Activated naive CD8-positive, alpha-beta T cell treated with anti-CD3 and anti-CD28 coated beads for 36 hours (primary cell): Measurements from ENCODE around the gene ELP4. TPM values are rescaled to one million over a fixed set of nuclear protein-coding genes. Genes with fewer than 3 reads are reported as not detected.
"Not testable (repeated sequence)": the region's sequence is repeated elsewhere in the genome, so short reads cannot be mapped to it uniquely, and the experiment has no call there.

Source experiments
- DNase-seq: peaks from one replicate; pipeline ENCODE4 v3.0.0; 2021
- H3K27ac Mint-ChIP-seq: one replicate; pipeline ENCODE4 v1.8.0; 2022; ENCODE audit warnings: mild to moderate bottlenecking, moderate library complexity, mixed read lengths
- H3K27me3 Mint-ChIP-seq: one replicate; pipeline ENCODE4 v1.8.0; 2022; ENCODE audit warnings: mild to moderate bottlenecking, mixed read lengths
- H3K36me3 Mint-ChIP-seq: one replicate; pipeline ENCODE4 v1.8.0; 2021; ENCODE audit warnings: mild to moderate bottlenecking, mixed read lengths
- H3K4me1 Mint-ChIP-seq: one replicate; pipeline ENCODE4 v1.8.0; 2021; ENCODE audit warnings: mixed read lengths
- H3K4me3 Mint-ChIP-seq: one replicate; pipeline ENCODE4 v1.8.0; 2022; ENCODE audit warnings: mild to moderate bottlenecking, moderate library complexity, mixed read lengths
- H3K9me3 Mint-ChIP-seq: one replicate; pipeline ENCODE4 v1.8.0; 2022; ENCODE audit warnings: mixed read lengths
- total RNA-seq, 2 experiments: library from RNA; stranded (reverse); gene quantifications; one replicate each; pipeline ENCODE4 v1.2.3, GENCODE V29; 2021

The ELP4 gene
- total RNA-seq, 2 experiments from 2014 or later = 17.6 to 17.8 TPM

DNA sequence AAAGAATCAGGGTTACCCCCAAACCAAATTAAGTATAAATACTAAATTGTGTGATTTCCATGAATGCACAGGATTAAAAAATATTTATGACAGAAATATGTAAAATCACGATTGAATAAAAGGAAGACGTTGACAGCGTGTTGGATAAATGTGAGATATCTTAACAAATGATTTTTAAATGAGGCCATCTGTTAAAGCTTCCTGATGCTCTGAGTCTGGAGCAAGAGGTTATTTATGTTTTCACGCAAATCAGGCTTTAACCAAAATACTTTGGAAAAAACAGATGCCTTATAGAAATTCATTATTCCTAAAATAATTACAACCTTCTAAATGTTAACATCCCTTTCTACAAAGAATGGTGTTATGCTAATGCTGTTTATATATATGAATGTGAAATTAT lies 178.3 kb downstream of the ELP4 start:
- Mint-ChIP-seq H3K4me1 (peaks cover 15% of the 10 kb centered on the region), H3K27ac (no peak overlapping the region), H3K4me3 (no peak overlapping the region), H3K9me3 (peaks cover 5% of the 10 kb centered on the region), H3K36me3 (peaks cover 6% of the 10 kb centered on the region), H3K27me3 (no peaks in the 10 kb centered on the region)
- no peak for DNase-seq

DNA sequence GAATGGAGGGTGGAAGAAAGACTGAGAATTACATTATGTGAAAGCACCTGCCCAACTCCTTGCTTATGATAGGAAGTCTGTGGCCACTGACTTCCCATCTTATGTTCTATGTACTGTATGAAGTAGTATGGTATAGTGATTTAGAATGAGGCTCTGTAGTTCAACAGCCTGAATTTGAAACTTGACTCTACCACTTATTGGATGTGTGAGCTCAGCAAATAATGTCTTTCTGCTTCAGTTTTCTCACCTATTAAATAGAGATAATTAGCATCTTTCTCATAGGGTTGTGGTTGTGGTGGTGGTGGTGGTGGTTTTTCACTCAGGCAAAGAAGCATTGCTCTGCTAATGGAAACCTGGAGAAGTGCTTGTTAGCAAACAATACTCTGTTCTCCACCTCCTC lies 180.0 kb downstream of the ELP4 start:
- no peak overlapping the region for H3K4me3 Mint-ChIP-seq
- peaks cover 15% of the 10 kb centered on the region for H3K4me1 Mint-ChIP-seq
- no peaks in the 10 kb centered on the region for H3K27me3 Mint-ChIP-seq
- peaks cover 10% of the 10 kb centered on the region for H3K9me3 Mint-ChIP-seq
- H3K36me3 Mint-ChIP-seq = peaks cover 14% of the 10 kb centered on the region
- DNase-seq = no peak
- H3K27ac Mint-ChIP-seq = no peak overlapping the region

DNA sequence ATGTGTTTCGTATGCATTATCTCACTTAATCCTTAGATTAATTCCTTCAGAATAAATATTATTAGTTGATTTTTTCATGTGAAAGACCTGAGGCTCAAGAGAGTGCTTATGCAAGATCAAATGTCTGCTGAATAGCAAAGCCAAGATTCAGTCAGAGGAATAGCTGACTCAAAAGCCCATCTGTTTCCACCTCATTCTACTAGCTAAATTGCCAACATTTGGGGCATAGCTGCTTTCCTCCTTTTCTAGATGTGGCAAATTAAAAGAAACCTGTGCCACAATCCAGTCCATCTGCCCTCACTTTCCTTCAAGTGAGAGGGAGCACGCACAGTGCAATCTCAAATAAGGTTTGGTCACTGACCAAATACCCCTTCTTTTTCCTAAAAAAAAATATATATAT lies 180.5 kb downstream of the ELP4 start:
- Mint-ChIP-seq H3K27me3 (no peaks in the 10 kb centered on the region), H3K4me3 (no peak overlapping the region), H3K27ac (no peak overlapping the region), H3K9me3 (peaks cover 11% of the 10 kb centered on the region), H3K4me1 (peaks cover 15% of the 10 kb centered on the region), H3K36me3 (peaks cover 17% of the 10 kb centered on the region)
- no peak for DNase-seq

DNA sequence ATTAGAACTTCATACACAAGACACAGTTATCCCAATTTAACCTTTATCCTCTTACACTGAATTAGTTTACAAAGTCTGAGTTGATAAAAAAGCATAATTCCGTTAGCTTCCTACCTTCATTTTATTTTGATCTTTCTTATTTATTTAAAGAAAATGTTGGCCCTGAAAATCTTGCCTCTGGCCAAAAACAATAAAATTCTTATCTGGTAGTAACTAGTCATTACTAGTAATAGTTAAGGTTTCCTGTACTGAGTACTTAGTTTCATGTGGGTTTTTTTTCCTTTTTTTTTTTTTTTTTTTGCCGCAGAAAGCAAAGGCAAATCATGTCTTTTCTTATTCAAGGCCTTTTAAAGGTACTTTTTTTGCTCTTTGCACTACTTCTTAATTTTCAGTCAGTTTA lies 180.9 kb downstream of the ELP4 start:
- DNase-seq = no peak
- no peaks in the 10 kb centered on the region for H3K27me3 Mint-ChIP-seq

DNA sequence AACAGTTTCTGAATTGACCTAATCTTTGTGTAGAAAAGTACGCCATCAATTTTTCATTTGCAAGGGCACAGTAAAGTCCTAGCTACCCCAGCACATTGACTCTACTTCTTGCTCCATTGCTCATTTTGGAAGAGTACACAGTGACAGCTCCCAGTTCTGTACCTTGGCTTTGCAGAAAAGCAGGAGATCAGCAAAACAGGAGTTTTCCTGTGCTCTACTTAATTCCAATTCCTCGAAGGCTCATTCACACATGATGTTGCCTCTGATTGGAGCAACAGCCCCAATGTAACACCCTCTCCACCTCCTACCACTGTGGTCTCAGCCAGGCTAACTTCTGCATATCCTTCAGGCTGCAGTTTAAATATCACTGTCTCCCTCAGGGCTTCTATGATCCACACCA lies 182.9 kb downstream of the ELP4 start:
- Mint-ChIP-seq H3K4me3 (no peak overlapping the region), H3K4me1 (peaks cover 21% of the 10 kb centered on the region)

More for the DNA sequence above, 180.9 kb downstream of the ELP4 start:
- Mint-ChIP-seq H3K4me1 (peaks cover 15% of the 10 kb centered on the region), H3K36me3 (peaks cover 17% of the 10 kb centered on the region), H3K27ac (no peak overlapping the region), H3K4me3 (no peak overlapping the region), H3K9me3 (peaks cover 11% of the 10 kb centered on the region)

DNA sequence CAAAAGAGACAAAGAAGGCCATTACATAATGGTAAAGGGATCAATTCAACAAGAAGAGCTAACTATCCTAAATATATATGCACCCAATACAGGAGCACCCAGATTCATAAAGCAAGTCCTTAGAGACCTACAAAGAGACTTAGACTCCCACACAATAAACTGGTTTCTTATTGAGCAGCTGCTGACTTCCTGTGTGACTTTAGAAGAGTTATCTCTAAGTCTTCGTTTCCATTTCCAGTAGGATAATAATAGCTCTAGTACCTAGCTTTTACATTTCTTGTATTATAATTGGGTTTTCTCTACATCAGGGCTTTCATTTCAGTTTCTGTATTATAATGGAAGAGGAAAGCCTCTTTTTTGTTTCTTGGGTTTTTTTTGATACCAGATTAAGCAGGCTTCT lies 187.5 kb downstream of the ELP4 start:
- not testable (repeated sequence) for H3K27me3 Mint-ChIP-seq, H3K27ac Mint-ChIP-seq
- peaks cover 11% of the 10 kb centered on the region for H3K9me3 Mint-ChIP-seq

More for the DNA sequence above, 182.9 kb downstream of the ELP4 start:
- Mint-ChIP-seq H3K9me3 (peaks cover 11% of the 10 kb centered on the region), H3K36me3 (peaks cover 25% of the 10 kb centered on the region), H3K27ac (no peak overlapping the region), H3K27me3 (no peaks in the 10 kb centered on the region)
- DNase-seq = no peak

DNA sequence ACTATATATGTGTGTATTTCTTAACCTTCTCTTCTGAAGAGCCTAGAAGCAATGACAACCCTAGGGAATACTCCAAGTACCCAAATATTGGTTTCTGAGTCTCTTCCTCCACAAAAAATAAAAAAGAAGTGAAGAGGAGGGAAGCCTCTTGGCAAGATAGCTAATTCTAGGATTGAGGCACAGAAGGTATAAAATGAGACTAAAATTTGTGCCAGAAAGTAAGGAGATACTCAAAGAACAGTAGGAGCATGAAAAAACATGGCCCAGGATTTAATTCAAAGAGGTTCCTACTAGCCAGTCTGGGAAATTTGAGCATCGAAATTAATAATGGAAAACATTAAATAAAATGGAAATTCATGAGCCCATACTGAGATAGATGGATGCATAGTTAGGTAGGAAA lies 189.5 kb downstream of the ELP4 start:
- no peak overlapping the region for H3K27ac Mint-ChIP-seq
- peaks cover 6% of the 10 kb centered on the region for H3K4me1 Mint-ChIP-seq
- DNase-seq = no peak
- H3K4me3 Mint-ChIP-seq = no peak overlapping the region
- no peaks in the 10 kb centered on the region for H3K27me3 Mint-ChIP-seq
- peaks cover 1% of the 10 kb centered on the region for H3K9me3 Mint-ChIP-seq
- H3K36me3 Mint-ChIP-seq = peaks cover 12% of the 10 kb centered on the region

More for the DNA sequence above, 187.5 kb downstream of the ELP4 start:
- not testable (repeated sequence) for H3K4me1 Mint-ChIP-seq, H3K4me3 Mint-ChIP-seq, DNase-seq
- H3K36me3 Mint-ChIP-seq = peaks cover 25% of the 10 kb centered on the region

DNA sequence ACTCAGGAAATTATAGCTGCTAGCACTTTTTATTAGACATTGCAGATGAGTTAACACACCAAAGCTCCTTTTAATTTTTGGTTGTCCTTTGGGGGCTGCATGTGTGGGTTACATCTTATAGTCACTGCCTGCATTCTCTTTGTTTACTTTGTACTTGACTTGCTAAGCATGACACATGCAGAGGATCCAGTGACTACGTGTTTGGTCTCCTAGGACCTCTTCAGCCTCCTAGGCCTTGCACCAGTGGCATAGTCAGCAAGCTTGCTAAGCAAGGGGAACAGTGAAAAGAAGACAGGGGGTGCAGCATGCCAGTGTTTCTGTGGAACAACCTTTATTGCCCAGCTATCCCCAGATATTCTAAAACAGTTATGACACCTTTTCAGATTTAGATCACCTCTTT lies 193.4 kb downstream of the ELP4 start:
- DNase-seq = no peak
- H3K27me3 Mint-ChIP-seq = no peaks in the 10 kb centered on the region
- no peak overlapping the region for H3K27ac Mint-ChIP-seq
- no peak overlapping the region for H3K4me3 Mint-ChIP-seq
- H3K4me1 Mint-ChIP-seq = no peaks in the 10 kb centered on the region
- H3K36me3 Mint-ChIP-seq = peaks cover 8% of the 10 kb centered on the region
- no peaks in the 10 kb centered on the region for H3K9me3 Mint-ChIP-seq

DNA sequence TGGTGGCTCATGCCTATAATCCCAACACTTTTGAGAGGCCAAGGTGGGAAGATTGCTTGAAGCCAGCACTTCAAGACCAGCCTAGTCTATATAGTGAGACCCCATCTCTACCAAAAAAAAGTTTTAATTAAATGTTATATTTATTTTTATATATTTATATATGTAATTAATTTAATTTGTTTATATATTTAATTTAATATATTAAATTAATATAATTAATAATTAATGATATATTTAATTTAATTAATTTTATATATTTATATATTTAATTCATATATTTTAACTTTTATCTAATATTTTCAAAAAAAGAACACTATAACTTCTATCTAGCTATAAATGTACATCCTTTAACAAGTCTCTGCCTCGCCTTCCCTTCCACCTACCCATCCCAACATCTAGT lies 196.8 kb downstream of the ELP4 start:
- Mint-ChIP-seq H3K27me3 (no peaks in the 10 kb centered on the region), H3K4me3 (no peak overlapping the region), H3K9me3 (no peaks in the 10 kb centered on the region), H3K36me3 (peaks cover 11% of the 10 kb centered on the region), H3K4me1 (no peaks in the 10 kb centered on the region), H3K27ac (no peak overlapping the region)
- no peak for DNase-seq

DNA sequence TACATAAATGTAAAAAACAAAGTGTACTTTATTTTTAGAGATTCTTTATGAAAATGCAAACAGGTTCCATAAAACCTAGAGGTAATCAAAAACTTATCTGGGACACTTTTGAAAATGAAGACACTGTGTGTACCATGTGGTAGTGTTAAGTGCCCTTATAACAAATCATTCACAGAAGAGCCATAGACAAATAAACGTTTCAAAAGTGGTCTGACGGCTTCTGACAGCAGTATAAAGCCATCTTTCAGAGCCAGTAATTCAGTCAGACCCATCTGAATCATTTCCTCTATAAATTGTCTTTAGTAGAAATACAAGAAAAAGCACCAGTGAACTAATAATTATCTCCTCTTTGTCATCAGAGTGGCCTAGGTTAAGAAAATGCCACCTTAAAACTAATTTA lies 201.6 kb downstream of the ELP4 start:
- Mint-ChIP-seq H3K27me3 (no peaks in the 10 kb centered on the region), H3K36me3 (peaks cover 12% of the 10 kb centered on the region), H3K9me3 (no peaks in the 10 kb centered on the region), H3K4me3 (no peak overlapping the region), H3K4me1 (peaks cover 2% of the 10 kb centered on the region), H3K27ac (no peak overlapping the region)
- no peak for DNase-seq

DNA sequence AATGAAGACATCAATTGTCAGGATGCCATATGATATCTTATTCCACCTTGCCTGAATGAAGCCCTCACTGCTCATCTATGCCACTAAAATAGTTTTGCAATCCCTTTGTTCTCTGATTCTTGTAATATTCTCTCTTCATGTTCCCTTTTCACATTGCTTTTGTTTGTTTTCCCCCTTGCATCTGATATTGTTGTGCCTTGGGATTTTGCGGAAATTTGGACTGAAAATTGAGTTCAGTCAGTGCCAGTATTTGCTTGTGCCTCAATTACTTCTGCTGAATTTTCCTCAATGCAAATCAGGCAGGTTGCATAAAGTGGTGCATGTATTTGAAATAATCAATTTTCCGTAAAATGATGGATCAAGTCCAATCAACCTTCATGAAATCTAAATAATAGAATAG lies 203.3 kb downstream of the ELP4 start:
- Mint-ChIP-seq H3K27ac (no peak overlapping the region), H3K27me3 (no peaks in the 10 kb centered on the region), H3K4me1 (peaks cover 2% of the 10 kb centered on the region), H3K9me3 (no peaks in the 10 kb centered on the region), H3K36me3 (peaks cover 8% of the 10 kb centered on the region), H3K4me3 (no peak overlapping the region)
- no peak for DNase-seq

DNA sequence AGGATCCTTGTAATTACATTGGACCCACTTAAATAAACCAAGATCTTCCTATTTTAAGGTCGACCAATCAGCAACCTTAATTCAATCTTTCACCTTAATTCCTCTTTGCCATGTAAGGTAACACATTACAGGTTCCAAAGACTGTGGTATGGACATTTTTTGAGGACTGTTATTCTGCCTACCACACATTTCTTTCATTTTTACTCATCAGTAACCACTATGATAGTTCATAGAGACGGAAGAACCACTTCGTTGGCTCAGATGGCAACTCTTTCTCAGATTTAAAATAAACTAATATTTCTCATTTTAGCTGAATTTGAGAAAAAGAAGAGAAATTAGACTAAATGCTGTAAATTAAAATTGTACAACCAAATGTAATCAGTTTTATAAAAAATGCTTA lies 205.3 kb downstream of the ELP4 start:
- Mint-ChIP-seq H3K27me3 (no peaks in the 10 kb centered on the region), H3K27ac (no peak overlapping the region), H3K4me1 (peaks cover 2% of the 10 kb centered on the region), H3K4me3 (no peak overlapping the region), H3K9me3 (no peaks in the 10 kb centered on the region), H3K36me3 (peaks cover 5% of the 10 kb centered on the region)
- DNase-seq = no peak

DNA sequence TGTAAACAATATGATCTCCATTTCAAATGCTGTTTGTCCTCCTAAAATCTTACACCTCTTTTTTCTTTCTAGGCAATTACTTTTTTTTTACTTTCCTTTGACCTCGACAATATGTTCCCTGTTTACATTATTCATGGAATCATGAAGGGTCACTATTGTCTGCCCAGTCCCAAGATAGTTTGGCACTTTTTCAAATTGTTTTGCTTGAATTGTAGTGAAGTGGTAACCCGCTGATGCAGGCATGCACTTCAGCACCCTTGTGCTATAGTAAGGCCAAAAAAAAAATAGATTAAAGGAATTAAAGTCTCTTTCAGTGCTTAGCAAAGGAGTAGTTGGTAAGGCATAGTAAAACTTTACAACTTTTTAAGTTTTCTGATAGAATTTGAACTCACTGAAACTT lies 210.7 kb downstream of the ELP4 start:
- Mint-ChIP-seq H3K36me3 (peaks cover 10% of the 10 kb centered on the region), H3K27ac (no peak overlapping the region), H3K27me3 (no peaks in the 10 kb centered on the region), H3K9me3 (no peaks in the 10 kb centered on the region), H3K4me1 (no peaks in the 10 kb centered on the region), H3K4me3 (no peak overlapping the region)
- no peak for DNase-seq

DNA sequence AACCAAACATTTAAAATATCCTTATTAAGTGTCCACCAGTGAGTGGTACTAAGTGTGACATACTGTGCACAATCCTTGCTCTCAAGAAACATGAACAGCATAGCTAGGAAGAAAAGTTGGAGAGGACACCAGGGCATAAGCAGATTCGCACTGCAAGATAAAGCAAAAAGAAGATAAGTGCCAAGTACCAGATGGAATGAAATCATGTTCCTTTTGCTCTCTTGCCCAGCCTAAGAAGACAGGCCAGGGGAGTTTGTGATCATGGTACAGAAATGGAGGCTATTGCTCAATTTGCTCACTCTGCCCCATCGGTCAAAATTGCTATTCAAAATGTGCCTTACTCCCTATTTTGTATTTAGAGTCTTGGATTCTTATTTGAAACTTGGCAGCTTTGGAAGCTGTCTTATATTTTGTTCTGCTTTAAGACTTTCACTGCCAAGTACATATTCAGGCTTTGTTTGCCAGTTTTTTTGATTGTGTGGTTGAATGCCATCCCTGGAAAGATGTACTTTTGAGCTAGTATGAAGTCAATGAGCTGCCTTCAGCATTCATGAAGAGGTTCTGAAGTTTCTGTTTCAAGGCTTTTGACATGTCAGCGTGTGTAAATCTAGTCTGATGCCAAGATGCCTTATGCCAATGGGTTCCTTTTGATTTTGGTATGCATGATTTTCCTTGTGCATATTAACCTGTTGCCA lies 211.3 kb downstream of the ELP4 start:
- Mint-ChIP-seq H3K27ac (no peak overlapping the region), H3K4me1 (no peaks in the 10 kb centered on the region), H3K4me3 (no peak overlapping the region), H3K27me3 (no peaks in the 10 kb centered on the region), H3K9me3 (no peaks in the 10 kb centered on the region), H3K36me3 (peaks cover 15% of the 10 kb centered on the region)
- no peak for DNase-seq

DNA sequence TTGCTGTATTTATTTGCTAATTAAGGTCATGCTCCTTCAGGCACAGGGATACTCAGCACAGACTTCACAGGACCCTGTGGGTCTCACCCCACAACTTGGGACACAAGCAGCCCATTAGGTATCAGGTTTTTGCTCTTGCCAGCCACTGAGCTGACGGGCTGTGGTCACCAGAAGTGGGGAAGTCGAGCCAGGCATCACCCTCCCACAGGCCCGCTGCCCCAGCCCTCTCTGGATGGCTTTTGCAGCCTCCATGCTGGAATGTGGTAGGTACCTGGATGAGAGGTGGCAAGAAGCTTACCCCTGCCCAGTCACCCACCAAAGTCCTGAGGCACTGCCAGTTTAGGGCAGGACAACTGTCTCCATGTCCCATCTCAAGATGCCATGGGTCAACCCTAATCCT lies 213.2 kb downstream of the ELP4 start:
- no peak for DNase-seq
- no peaks in the 10 kb centered on the region for H3K27me3 Mint-ChIP-seq
- H3K36me3 Mint-ChIP-seq = peaks cover 15% of the 10 kb centered on the region
- no peak overlapping the region for H3K27ac Mint-ChIP-seq
- H3K9me3 Mint-ChIP-seq = no peaks in the 10 kb centered on the region
- no peaks in the 10 kb centered on the region for H3K4me1 Mint-ChIP-seq
- no peak overlapping the region for H3K4me3 Mint-ChIP-seq

DNA sequence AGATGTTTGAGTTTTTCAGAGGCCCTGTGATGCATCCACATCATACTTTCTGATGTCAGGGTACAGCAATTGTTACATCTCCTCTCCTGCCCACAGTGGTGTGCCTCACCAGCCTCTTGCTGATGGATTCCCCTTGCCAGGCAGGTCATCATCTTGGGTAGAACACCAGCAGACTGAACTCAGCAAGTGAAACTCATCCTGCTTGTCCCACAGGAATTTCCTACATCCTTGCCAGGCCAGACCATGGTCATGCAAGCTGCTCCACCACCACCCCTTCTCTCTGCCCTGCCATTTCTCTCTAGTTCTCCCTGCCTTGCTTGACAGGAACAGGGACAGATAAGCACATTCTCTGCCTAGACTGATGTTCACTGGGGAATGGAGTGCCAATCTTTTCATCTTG lies 215.6 kb downstream of the ELP4 start:
- Mint-ChIP-seq H3K9me3 (no peaks in the 10 kb centered on the region), H3K4me1 (no peaks in the 10 kb centered on the region), H3K4me3 (no peak overlapping the region), H3K27me3 (no peaks in the 10 kb centered on the region), H3K36me3 (peaks cover 21% of the 10 kb centered on the region), H3K27ac (no peak overlapping the region)
- DNase-seq = no peak
